Coronary artery (tissue), 2 donors: ENCODE measurements around the gene HMCN1.

ENCODE experiments used
- DNase-seq: peaks from one replicate; pipeline ENCODE4 v3.0.0-alpha.2; 2017; ENCODE audit warnings: low spot score
- H3K27ac ChIP-seq, 2 donors: fragments of 200-600 bp; sonication (generic); one replicate each; pipeline ENCODE4 v1.5.1; 2016 to 2019
- H3K4me3 ChIP-seq: fragments of 200-600 bp; sonication (generic); 2 replicates; pipeline ENCODE4 v1.5.1; 2016; ENCODE audit warnings: mild to moderate bottlenecking, moderate library complexity
- CTCF ChIP-seq: fragments of 200-600 bp; sonication (generic); IDR thresholded peaks from one replicate; pipeline ENCODE4 v1.5.1; 2019; ENCODE audit warnings: antibody characterized with exemption

HMCN1 gene

GRCh38 chr1:185894791-185895190, 160.6 kb downstream of the HMCN1 start:
- no peak for DNase-seq
- H3K27ac ChIP-seq = peak overlapping the region in 1 of 2 donors; percentile 23

DNA sequence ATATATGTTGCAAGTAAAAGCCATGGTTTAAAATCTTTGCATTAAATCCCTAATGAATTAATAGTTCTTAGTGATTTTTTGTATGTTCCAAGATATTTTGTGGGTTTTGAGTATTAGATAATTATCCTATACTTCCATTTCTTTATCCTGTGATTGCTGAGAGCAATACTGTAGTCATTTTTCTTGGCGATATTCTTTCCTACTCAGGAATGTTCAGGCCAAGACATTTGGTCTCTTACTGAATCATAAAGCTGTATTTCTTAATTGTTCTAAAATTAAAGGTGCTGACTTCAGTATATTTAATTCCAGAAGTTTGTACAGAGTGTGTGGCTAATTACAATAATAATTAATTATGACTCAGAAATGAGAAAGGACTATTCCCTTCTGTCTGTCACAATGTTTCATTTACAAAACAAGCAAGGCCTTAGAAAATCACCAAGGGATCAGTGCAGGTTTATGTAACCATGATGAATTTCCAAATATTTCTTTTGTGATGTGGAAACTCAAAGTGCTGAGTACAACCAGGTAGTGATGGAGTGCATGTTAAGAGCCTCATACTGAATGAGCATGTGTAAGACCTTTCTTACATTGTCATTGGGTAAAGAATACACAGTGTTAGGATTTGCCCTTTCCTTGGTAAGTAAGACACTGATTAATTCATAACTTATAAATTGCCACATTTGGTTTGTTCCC, 161.2 kb downstream of the HMCN1 start:
- H3K27ac ChIP-seq = peak overlapping the region in 1 of 2 donors; percentile 23
- no peak for DNase-seq
- H3K4me3 ChIP-seq = no peak overlapping the region
- TF ChIP-seq CTCF = no peak

More at GRCh38 chr1:185894791-185895190, 160.6 kb downstream of the HMCN1 start:
- no peak for TF ChIP-seq CTCF
- no peak overlapping the region for H3K4me3 ChIP-seq

DNA sequence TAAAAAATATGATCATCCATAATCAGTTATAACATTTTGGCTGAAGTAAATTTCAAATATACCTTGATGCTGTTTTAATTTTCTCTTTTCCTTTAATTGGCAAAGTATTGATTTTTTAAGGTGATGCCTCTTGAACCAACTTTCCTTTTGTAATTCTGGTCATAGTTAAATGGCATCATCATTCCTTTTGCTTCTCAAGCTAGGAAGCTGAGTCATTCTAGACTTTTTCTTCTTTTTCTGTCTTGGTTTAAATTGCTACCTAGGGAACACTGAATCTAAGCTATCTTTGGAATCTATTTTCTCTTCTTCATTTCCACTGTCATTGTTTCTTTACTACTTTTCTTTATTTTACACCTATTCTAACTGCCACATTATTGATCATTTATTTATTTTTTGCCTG, 162.7 kb downstream of the HMCN1 start:
- no peak for TF ChIP-seq CTCF
- no peak overlapping the region for H3K27ac ChIP-seq
- no peak for DNase-seq
- H3K4me3 ChIP-seq = no peak overlapping the region

GRCh38 chr1:185906186-185906585, 172.0 kb downstream of the HMCN1 start:
- H3K4me3 ChIP-seq = no peak overlapping the region
- no peak for DNase-seq
- TF ChIP-seq CTCF = no peak
- no peak overlapping the region for H3K27ac ChIP-seq

DNA sequence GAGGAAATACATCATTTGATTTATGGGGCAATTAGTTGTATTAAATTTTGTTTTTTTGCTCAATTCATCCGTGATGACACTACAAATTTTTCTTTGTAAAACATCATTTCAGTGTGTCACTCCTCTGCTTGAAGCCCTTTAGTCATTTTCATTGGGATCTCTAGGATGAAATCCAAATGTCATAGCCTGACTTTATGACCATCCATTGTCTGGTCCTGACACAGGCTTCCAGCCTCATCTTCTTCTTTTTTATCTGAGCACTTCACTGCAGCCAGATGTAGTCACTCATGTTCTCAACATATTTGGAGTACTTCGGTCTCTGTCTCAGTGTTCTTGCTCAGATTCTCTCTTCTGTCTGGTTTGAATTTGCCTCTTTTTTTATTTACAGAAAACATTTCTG, 173.1 kb downstream of the HMCN1 start:
- no peak for TF ChIP-seq CTCF
- DNase-seq = no peak
- H3K27ac ChIP-seq = no peak overlapping the region
- H3K4me3 ChIP-seq = no peak overlapping the region

GRCh38 chr1:185911978-185912377, 177.8 kb downstream of the HMCN1 start:
- no peak overlapping the region for H3K4me3 ChIP-seq
- H3K27ac ChIP-seq = no peak overlapping the region
- DNase-seq = no peak
- TF ChIP-seq CTCF = no peak

- no peak for DNase-seq
- H3K27ac ChIP-seq = no peak overlapping the region
- H3K4me3 ChIP-seq = no peak overlapping the region
- TF ChIP-seq CTCF = no peak
Observed at GRCh38 chr1:185912504-185912903, 178.3 kb downstream of the HMCN1 start.
